Measurements from ENCODE around the gene ID2. TPM values are rescaled to one million over a fixed set of nuclear protein-coding genes. Genes with fewer than 3 reads are reported as not detected.
A peak's percentile ranks its signal among the peaks of the same experiment; 100 is the strongest.

Gene ID2
- total RNA-seq, 1 donor = 118 TPM

- TF ChIP-seq CTCF (IDR thresholded peaks at IDR 0.05; ENCODE audit: insufficient read depth, low read depth, low read length) = no peak
- no peak overlapping the region for H3K4me3 ChIP-seq (ENCODE audit: low read depth, low read length)
- DNase-seq (ENCODE audit: low read depth) = no peak
These were observed 8.5 kb upstream of the ID2 start for GRCh38 chr2:8673381-8673780.

GRCh38 chr2:8674420-8675009, 7.3 kb upstream of the ID2 start:
- no peak for DNase-seq (ENCODE audit: low read depth)
- H3K4me3 ChIP-seq (ENCODE audit: low read depth, low read length) = no peak overlapping the region
- no peak for TF ChIP-seq CTCF (IDR thresholded peaks at IDR 0.05; ENCODE audit: insufficient read depth, low read depth, low read length)

DNA sequence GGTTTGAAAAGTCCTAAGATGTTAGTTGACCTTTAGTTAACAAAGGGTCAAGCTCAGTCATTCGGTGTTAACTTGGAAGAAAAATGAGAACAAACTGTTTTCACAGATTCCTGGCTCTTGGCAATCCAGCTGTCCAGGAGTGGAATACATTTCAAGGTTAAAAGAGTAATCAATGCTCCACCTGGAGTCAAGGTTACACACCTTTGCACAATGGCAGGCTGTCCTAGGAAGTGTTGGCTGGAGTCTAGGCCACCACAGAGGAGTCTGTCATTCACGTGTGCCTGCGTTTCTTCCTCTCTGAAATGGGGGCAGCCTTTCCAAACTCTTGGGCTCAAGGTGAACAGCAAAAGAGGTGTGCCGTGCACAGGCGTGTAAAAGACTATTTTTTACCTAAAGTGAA, 6.3 kb upstream of the ID2 start:
- TF ChIP-seq CTCF (IDR thresholded peaks at IDR 0.05; ENCODE audit: insufficient read depth, low read depth, low read length) = no peak
- DNase-seq (ENCODE audit: low read depth) = no peak
- no peak overlapping the region for H3K4me3 ChIP-seq (ENCODE audit: low read depth, low read length)

DNA sequence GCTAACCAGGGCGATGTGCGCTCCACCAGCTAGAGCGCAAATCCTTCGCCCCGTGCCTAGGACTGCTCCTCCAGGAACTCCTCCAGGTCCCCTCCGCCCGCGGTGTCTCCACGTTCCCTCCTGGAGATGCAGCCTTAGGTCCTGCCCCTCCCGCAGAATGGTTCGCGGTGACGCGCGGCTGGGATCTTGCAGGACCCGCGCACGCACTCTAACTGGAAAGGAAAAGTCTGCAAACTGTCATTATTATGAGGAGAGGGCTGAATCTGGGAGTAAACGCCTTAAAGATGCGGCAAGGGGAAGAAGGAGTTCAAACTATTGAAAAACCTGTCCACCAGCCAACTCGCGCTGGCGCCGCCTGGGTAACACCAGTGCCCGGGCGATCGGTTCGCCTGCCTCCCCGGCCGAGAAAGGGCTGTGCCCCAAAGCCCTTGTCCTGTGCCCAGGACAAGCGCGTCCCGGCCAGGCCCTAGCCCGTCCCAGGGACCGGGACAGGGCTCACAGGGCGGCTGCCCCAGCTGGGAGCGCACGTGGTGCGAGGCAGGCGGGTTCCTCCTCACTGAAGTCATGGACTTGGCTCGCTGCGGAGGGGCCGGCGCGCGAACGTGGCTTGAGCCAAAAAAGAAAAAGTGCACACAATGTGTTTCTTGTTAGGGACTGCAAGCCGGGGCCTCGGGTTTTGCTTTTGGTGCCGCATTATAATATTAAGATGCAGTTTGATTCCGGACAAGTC, 5.5 kb upstream of the ID2 start:
- TF ChIP-seq CTCF (IDR thresholded peaks at IDR 0.05; ENCODE audit: insufficient read depth, low read depth, low read length) = no peak
- peak; percentile 65 for DNase-seq (ENCODE audit: low read depth)

GRCh38 chr2:8676921-8677645, 4.8 kb upstream of the ID2 start:
- DNase-seq (ENCODE audit: low read depth) = no peak
- TF ChIP-seq CTCF (IDR thresholded peaks at IDR 0.05; ENCODE audit: insufficient read depth, low read depth, low read length) = no peak
- peak overlapping the region; percentile 43 for H3K4me3 ChIP-seq (ENCODE audit: low read depth, low read length)

More for the DNA sequence above, 5.5 kb upstream of the ID2 start:
- peak overlapping the region; percentile 43 for H3K4me3 ChIP-seq (ENCODE audit: low read depth, low read length)

- no peak for TF ChIP-seq CTCF (IDR thresholded peaks at IDR 0.05; ENCODE audit: insufficient read depth, low read depth, low read length)
- peak; percentile 58 for DNase-seq (ENCODE audit: low read depth)
- peak overlapping the region; percentile 57 for H3K4me3 ChIP-seq (ENCODE audit: low read depth, low read length)
These were observed 3.9 kb upstream of the ID2 start for GRCh38 chr2:8677646-8678592.

Measured in fibroblast of villous mesenchyme (primary cell).